T-helper 1 cell treated with Interleukin-12 subunit alpha and Interleukin-12 subunit beta and Interleukin-4 antibody, amounts not matched to agents 30 ng/mL and 1 ng/mL, for 36 hours (primary cell): ENCODE results near the gene PPM1M. TPM values are rescaled to one million over a fixed set of nuclear protein-coding genes. Genes with fewer than 3 reads are reported as not detected.

Experiments used
- intact Hi-C: fragments of 100-400 bp; cut with micrococcal nuclease; formaldehyde crosslinking; loops from one replicate; pipeline ENCODE4 v1.15.1; 2024
- total RNA-seq: library from RNA; stranded (reverse); gene quantifications from 2 replicates; pipeline ENCODE4 v1.2.3, GENCODE V29; 2022

PPM1M gene
- total RNA-seq, result 82.2 and 84.9 TPM in 2 replicates

- intact Hi-C loops, result loop anchor here (1.0 kb wide), 1 partner anchor 8 kb away; no protein-coding TSS in a partner anchor
Observed at GRCh38 chr3:52245322-52246263, at the start of gene PPM1M. TSS of gene PPM1M (plus strand) at chr3:52245759. CDS start at chr3:52245825, 66 bp downstream.

- intact Hi-C loops, result no loop called here
Observed at GRCh38 chr3:52195823-52196331, 49.7 kb upstream of the PPM1M start.

GRCh38 chr3:52196977-52197376, 48.6 kb upstream of the PPM1M start:
- intact Hi-C loops, result no loop called here

GRCh38 chr3:52197499-52197841, 48.1 kb upstream of the PPM1M start:
- intact Hi-C loops, result no loop called here

GRCh38 chr3:52197842-52198625, 47.5 kb upstream of the PPM1M start, which contains the start of gene ALAS1:
TSS of gene ALAS1 (plus strand) at chr3:52198160. CDS start at chr3:52199242, 1,082 bp downstream.
- intact Hi-C loops, result loop anchor here (1.0 to 2.0 kb wide), 7 partner anchors 22 to 339 kb away; partner anchors contain the start of genes NISCH, PARP3, POC1A and RPL29

- intact Hi-C loops, result loop anchor here (1.0 to 2.0 kb wide), 7 partner anchors 21 to 338 kb away; partner anchors contain the start of genes NISCH, PARP3, POC1A and RPL29
Observed at GRCh38 chr3:52198643-52199608, 46.6 kb upstream of the PPM1M start.

GRCh38 chr3:52200981-52201679, 44.4 kb upstream of the PPM1M start:
- intact Hi-C loops, result no loop called here

- intact Hi-C loops, result no loop called here
Observed at GRCh38 chr3:52202384-52203077, 43.0 kb upstream of the PPM1M start.

GRCh38 chr3:52203701-52204100, 41.9 kb upstream of the PPM1M start:
- intact Hi-C loops, result no loop called here

- intact Hi-C loops, result no loop called here
Observed at GRCh38 chr3:52204337-52205073, 41.1 kb upstream of the PPM1M start.

- intact Hi-C loops, result no loop called here
Observed at GRCh38 chr3:52205727-52206372, 39.7 kb upstream of the PPM1M start.

GRCh38 chr3:52208556-52208955, 37.0 kb upstream of the PPM1M start:
- intact Hi-C loops, result no loop called here

- intact Hi-C loops, result no loop called here
Observed at GRCh38 chr3:52210037-52210436, 35.5 kb upstream of the PPM1M start.

- intact Hi-C loops, result no loop called here
Observed at GRCh38 chr3:52210550-52211046, 35.0 kb upstream of the PPM1M start.

- intact Hi-C loops, result no loop called here
Observed at GRCh38 chr3:52211268-52211891, 34.2 kb upstream of the PPM1M start.

GRCh38 chr3:52213005-52213404, 32.6 kb upstream of the PPM1M start:
- intact Hi-C loops, result no loop called here

GRCh38 chr3:52213901-52214300, 31.7 kb upstream of the PPM1M start:
- intact Hi-C loops, result no loop called here
